ENCODE results near the gene TIMM8A. TPM values are rescaled to one million over a fixed set of nuclear protein-coding genes. Genes with fewer than 3 reads are reported as not detected.

The TIMM8A gene
- total and polyA plus RNA-seq, 2 experiments from 2014 or later = 23.5 to 41.7 TPM

GRCh38 chrX:101362757-101363156 lies 14.2 kb upstream of the TIMM8A start:
- no peaks in the 10 kb centered on the region for H3K27me3 Mint-ChIP-seq (ENCODE audit: insufficient read depth, low read depth, poor library complexity)
- Histone ChIP-seq H3F3A (replicated peaks; ENCODE audit: low read depth) (no peaks in the 10 kb centered on the region), H4K20me1 (replicated peaks; ENCODE audit: insufficient read depth) (no peaks in the 10 kb centered on the region), H3K9me2 (ENCODE audit: insufficient read depth) (no peaks in the 10 kb centered on the region), H2AFZ (no peak overlapping the region), H3K4me1 (ENCODE audit: insufficient read depth) (no peaks in the 10 kb centered on the region), H3K4me2 (no peak overlapping the region), H3K4me3 (no peak overlapping the region), H3K36me3 (ENCODE audit: insufficient read depth) (no peaks in the 10 kb centered on the region), H3K27me3 (ENCODE audit: insufficient read depth) (no peaks in the 10 kb centered on the region), H3K27ac (ENCODE audit: low read depth) (no peak overlapping the region), H3K79me2 (replicated peaks; ENCODE audit: insufficient read depth) (no peaks in the 10 kb centered on the region)
- no peak overlapping the region for H3K4me3 Mint-ChIP-seq
- H3K27ac Mint-ChIP-seq = no peak overlapping the region
- H3K36me3 Mint-ChIP-seq (ENCODE audit: low read depth) = no peaks in the 10 kb centered on the region
- H3K9me3 Mint-ChIP-seq = no peaks in the 10 kb centered on the region
- TF ChIP-seq ETS1 (IDR thresholded peaks at IDR 0.05) (no peak), JUNB (IDR thresholded peaks at IDR 0.05; ENCODE audit: unreplicated experiment) (no peak), REST (IDR thresholded peaks at IDR 0.05; ENCODE audit: unreplicated experiment) (no peak), CREB1 (CRISPR knock-in tag; IDR thresholded peaks at IDR 0.05; ENCODE audit: low read depth) (no peak), ZNF114 (CRISPR knock-in tag; IDR thresholded peaks at IDR 0.05) (no peak), POLR2AphosphoS5 (IDR thresholded peaks at IDR 0.05; ENCODE audit: low read depth) (no peak), EZH2 (IDR thresholded peaks at IDR 0.05; ENCODE audit: low read depth, unreplicated experiment) (no peak)
- TF ChIP-seq, protein P1, sequence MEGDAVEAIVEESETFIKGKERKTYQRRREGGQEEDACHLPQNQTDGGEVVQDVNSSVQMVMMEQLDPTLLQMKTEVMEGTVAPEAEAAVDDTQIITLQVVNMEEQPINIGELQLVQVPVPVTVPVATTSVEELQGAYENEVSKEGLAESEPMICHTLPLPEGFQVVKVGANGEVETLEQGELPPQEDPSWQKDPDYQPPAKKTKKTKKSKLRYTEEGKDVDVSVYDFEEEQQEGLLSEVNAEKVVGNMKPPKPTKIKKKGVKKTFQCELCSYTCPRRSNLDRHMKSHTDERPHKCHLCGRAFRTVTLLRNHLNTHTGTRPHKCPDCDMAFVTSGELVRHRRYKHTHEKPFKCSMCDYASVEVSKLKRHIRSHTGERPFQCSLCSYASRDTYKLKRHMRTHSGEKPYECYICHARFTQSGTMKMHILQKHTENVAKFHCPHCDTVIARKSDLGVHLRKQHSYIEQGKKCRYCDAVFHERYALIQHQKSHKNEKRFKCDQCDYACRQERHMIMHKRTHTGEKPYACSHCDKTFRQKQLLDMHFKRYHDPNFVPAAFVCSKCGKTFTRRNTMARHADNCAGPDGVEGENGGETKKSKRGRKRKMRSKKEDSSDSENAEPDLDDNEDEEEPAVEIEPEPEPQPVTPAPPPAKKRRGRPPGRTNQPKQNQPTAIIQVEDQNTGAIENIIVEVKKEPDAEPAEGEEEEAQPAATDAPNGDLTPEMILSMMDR (conservative IDR thresholded peaks at IDR 0.05; ENCODE audit: low read depth in 2 of 2) = no peak
- TF ChIP-seq, protein P2, sequence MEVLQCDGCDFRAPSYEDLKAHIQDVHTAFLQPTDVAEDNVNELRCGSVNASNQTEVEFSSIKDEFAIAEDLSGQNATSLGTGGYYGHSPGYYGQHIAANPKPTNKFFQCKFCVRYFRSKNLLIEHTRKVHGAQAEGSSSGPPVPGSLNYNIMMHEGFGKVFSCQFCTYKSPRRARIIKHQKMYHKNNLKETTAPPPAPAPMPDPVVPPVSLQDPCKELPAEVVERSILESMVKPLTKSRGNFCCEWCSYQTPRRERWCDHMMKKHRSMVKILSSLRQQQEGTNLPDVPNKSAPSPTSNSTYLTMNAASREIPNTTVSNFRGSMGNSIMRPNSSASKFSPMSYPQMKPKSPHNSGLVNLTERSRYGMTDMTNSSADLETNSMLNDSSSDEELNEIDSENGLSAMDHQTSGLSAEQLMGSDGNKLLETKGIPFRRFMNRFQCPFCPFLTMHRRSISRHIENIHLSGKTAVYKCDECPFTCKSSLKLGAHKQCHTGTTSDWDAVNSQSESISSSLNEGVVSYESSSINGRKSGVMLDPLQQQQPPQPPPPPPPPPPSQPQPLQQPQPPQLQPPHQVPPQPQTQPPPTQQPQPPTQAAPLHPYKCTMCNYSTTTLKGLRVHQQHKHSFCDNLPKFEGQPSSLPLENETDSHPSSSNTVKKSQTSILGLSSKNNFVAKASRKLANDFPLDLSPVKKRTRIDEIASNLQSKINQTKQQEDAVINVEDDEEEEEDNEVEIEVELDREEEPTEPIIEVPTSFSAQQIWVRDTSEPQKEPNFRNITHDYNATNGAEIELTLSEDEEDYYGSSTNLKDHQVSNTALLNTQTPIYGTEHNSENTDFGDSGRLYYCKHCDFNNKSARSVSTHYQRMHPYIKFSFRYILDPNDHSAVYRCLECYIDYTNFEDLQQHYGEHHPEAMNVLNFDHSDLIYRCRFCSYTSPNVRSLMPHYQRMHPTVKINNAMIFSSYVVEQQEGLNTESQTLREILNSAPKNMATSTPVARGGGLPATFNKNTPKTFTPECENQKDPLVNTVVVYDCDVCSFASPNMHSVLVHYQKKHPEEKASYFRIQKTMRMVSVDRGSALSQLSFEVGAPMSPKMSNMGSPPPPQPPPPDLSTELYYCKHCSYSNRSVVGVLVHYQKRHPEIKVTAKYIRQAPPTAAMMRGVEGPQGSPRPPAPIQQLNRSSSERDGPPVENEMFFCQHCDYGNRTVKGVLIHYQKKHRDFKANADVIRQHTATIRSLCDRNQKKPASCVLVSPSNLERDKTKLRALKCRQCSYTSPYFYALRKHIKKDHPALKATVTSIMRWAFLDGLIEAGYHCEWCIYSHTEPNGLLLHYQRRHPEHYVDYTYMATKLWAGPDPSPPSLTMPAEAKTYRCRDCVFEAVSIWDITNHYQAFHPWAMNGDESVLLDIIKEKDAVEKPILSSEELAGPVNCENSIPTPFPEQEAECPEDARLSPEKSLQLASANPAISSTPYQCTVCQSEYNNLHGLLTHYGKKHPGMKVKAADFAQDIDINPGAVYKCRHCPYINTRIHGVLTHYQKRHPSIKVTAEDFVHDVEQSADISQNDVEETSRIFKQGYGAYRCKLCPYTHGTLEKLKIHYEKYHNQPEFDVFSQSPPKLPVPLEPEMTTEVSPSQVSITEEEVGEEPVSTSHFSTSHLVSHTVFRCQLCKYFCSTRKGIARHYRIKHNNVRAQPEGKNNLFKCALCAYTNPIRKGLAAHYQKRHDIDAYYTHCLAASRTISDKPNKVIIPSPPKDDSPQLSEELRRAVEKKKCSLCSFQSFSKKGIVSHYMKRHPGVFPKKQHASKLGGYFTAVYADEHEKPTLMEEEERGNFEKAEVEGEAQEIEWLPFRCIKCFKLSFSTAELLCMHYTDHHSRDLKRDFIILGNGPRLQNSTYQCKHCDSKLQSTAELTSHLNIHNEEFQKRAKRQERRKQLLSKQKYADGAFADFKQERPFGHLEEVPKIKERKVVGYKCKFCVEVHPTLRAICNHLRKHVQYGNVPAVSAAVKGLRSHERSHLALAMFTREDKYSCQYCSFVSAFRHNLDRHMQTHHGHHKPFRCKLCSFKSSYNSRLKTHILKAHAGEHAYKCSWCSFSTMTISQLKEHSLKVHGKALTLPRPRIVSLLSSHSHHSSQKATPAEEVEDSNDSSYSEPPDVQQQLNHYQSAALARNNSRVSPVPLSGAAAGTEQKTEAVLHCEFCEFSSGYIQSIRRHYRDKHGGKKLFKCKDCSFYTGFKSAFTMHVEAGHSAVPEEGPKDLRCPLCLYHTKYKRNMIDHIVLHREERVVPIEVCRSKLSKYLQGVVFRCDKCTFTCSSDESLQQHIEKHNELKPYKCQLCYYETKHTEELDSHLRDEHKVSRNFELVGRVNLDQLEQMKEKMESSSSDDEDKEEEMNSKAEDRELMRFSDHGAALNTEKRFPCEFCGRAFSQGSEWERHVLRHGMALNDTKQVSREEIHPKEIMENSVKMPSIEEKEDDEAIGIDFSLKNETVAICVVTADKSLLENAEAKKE (CRISPR knock-in tag; IDR thresholded peaks at IDR 0.05) = no peak
- no peaks in the 10 kb centered on the region for H3K4me1 Mint-ChIP-seq
- ATAC-seq = no peak
- DNase-seq (ENCODE audit: low spot score) = no peak

All from GM23338 (cell line).